NCI-H524 (cell line): Measurements from ENCODE around the gene ARMH3.
"Not testable (repeated sequence)": the region's sequence is repeated elsewhere in the genome, so short reads cannot be mapped to it uniquely, and the experiment has no call there.

Experiments used
- DNase-seq, 2 experiments: peaks; one replicate each; lab custom pipeline; 2025; lab: John Stamatoyannopoulos, UW

ARMH3 gene

GRCh38 chr10:102046095-102046494 lies 9.9 kb downstream of the ARMH3 start:
- no peak for DNase-seq

DNA sequence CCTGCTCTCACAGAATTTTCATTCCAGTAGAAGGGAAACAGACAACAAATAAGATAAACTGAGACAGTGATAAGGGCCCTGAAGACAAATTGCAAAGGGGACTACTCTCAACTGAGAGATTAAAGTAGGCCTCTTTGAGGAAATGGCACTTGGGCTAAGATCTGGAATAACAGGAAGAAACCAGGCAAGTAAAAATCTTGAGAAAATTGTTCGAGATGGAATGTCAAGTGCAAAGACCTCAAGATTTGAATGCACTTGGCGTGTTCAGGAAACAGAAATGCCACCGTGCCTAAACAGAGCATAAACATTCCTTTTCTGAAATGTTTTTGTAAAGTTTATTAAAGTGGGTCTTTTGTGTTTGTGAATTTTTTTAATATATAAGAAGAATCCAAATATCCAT lies 10.7 kb downstream of the ARMH3 start:
- no peak for DNase-seq

DNA sequence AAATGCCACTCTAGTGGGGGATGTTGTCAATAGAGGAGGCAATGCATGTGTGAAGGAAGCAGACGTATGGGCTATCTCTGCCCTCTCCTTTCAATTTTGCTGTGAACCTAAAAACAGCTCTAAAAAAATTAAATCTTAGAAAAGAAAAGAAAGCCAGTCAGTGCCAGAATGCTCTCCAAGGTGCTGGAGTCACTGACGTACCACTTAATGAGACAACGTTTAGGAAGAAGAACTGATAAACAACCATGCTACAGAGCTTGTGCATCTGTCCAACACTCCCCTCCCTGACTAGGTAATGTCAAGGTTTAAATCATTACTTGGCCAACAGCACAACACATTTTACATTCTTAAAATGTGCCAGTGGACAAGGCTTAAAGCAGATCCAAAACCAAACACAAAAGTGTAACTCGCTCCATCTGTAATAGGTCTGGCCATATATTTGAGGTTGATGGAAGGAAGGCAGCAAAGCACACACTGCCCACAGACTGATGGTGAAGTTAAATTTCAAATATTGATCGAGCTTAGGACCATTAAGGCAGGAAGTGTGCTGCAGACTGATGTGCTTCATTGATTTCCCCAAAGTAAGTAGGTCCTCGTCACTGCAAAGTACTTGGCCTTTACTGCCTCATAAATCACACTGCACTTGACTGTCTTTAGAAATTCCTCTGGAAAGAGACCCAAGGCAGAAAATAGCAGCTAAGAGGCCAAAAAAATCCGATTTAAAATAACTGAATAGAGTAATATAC lies 15.5 kb downstream of the ARMH3 start:
- DNase-seq = no peak

DNA sequence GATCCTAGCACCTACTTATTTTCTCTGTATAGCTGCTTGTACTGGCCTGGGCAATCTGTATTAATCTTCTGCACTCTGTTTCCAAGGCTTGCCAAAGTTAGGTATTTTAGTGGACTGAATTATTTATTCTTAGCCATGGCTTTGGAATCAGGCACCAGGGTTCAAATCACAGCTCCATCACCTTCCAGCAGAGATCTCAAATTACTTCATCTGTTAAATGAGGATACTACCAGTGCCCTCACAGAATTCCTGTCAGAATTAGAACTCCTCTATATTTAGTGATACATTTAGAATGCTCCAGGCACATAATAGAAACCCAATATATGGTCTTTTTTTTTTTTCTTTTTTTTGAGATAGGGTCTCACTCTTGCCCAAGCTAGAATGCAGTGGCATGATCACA lies 17.6 kb downstream of the ARMH3 start:
- DNase-seq = no peak

GRCh38 chr10:102035807-102036206 lies 20.2 kb downstream of the ARMH3 start:
- not testable (repeated sequence) for DNase-seq

- DNase-seq = no peak
Observed at GRCh38 chr10:102033787-102034186, 22.2 kb downstream of the ARMH3 start.

GRCh38 chr10:102027261-102027660 lies 28.7 kb downstream of the ARMH3 start:
- DNase-seq = no peak

GRCh38 chr10:102024799-102025198 lies 31.2 kb downstream of the ARMH3 start:
- DNase-seq = no peak

DNA sequence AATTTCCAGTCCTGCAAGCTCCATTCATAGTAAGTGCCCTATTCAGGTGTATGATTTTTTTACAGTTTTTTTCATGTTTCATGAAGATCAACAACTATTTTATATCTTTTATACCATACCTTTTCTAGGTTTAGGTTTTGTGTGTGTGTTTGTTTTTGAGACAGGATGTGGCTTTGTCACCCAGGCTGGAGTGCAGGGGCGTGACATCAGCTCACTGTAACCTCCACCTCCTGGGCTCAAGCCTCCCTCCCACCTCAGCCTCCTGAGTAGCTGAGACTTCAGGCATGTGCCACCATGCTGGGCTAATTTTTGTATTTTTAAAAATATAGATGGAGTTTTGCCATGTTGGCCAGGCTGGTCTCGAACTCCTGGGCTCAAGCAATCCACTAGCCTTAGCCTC lies 35.0 kb downstream of the ARMH3 start:
- no peak for DNase-seq

DNA sequence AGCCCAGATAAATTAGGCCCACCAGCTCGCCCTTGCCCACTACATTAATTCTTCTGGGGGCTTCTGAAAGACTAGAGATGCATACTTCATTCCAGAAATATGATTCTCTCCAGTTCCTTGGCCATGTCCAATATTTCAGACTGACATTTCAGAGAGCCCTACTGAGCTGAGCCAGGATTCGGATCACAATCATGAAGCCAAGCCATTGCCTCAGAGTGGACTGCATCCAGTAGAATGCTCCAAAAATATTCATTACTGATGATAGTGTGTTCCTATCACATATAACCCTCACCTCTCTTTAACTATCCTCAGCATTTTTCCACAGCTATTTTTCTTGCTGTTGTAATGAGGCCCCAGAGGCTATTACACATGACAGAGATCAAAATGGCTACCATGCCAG lies 38.7 kb downstream of the ARMH3 start:
- no peak for DNase-seq

- DNase-seq = no peak
Observed at GRCh38 chr10:102016416-102016815, 39.6 kb downstream of the ARMH3 start.

- DNase-seq = no peak
Observed at GRCh38 chr10:102010961-102011360, 45.0 kb downstream of the ARMH3 start.

- DNase-seq = peak in 1 of 2 experiments; percentile 45
Observed at GRCh38 chr10:102009801-102010425, 46.1 kb downstream of the ARMH3 start.

GRCh38 chr10:102007796-102008195 lies 48.2 kb downstream of the ARMH3 start:
- no peak for DNase-seq

DNA sequence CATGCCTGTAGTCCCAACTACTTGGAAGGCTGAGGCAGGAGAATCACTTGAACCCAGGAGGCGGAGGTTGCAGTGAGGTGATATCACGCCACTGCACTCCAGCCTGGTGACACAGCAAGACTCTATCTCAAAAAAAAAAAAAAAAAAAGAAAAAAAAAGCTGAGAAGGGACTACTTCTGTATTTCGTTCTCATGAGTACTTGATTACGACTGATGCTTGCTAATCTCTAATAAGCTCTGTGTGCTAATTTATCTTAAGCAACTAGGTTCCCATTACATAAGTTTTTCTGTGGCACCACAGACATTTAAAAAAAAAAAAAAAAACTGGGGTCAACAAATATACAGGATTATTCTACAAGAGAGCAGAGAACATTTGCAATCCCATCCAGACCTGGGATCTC lies 48.9 kb downstream of the ARMH3 start:
- not testable (repeated sequence) for DNase-seq

- no peak for DNase-seq
Observed at GRCh38 chr10:102004376-102004775, 51.6 kb downstream of the ARMH3 start.

- DNase-seq = no peak
Observed at GRCh38 chr10:102003541-102003940, 52.4 kb downstream of the ARMH3 start.

DNA sequence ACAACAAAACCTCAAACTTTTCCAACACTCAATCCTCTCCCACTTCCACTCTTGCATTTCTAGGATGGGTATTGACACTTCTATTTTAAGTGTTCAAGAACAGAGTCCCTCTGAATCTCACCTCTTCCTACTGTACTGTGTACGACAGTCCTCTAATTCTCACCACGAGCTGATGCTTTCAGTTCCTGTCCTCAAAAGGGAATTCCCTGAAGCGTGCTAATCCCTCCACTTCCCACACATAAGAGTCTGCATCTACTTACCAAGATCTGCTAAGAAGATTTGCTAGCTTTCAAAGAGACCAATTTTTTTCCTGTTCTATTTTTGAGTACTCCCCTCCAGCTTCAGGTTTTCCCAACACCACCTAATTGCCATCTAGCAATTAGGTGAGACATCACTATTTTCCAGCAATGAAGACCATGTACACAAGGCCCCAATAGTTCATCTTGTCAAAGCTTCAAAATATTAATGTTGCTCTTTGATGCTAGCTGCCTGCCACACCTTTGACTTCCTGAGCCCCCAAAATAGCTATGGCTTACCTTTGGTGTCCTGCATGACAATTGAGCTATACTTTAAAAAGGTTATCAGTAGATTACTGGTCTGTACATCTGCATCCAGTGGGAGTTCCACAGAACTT lies 54.4 kb downstream of the ARMH3 start:
- peak in 1 of 2 experiments; percentile 49 for DNase-seq

- no peak for DNase-seq
Observed at GRCh38 chr10:101997803-101998202, 58.2 kb downstream of the ARMH3 start.

- DNase-seq = no peak
Observed at GRCh38 chr10:101995451-101996063, 60.4 kb downstream of the ARMH3 start.

DNA sequence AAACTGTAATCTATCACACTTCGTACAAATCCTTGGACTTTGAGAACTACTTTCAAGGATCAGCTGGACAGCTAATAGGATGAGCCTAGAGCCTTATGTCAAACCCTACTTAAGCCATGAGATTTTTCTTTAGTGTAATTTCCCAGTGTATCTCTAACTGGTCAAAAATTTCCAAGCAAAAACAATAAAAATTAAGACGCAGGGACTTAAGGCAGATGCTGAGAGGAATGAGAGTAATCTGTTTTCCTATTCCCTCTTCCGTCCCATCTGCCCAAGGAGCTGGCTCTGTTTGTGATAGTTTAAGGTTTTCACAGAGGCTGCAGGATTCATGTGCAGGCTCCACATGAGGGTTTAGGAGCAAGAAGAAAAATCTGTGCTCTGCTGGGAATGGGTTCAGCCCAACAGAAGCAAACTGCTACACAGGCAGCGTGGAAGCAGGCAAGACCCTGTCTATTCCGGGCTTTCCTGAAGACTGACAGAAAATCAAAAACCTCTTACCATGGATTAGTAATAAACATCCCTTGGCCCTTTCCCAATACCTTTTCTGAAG lies 62.2 kb downstream of the ARMH3 start:
- DNase-seq = peak; percentile 67 to 88

GRCh38 chr10:101993221-101993620 lies 62.8 kb downstream of the ARMH3 start:
- DNase-seq = peak; percentile 12 to 37

- no peak for DNase-seq
Observed at GRCh38 chr10:101987136-101987535, 68.8 kb downstream of the ARMH3 start.
